ENCODE data around the gene GRPEL2. TPM values are rescaled to one million over a fixed set of nuclear protein-coding genes. Genes with fewer than 3 reads are reported as not detected.
"Not testable (repeated sequence)": the region's sequence is repeated elsewhere in the genome, so short reads cannot be mapped to it uniquely, and the experiment has no call there.

The GRPEL2 gene
- total RNA-seq, 1 experiment from 2014 or later, result 22.0 TPM

GRCh38 chr5:149392718-149393117 lies 47.4 kb downstream of the GRPEL2 start:
- Histone ChIP-seq H3K4me3 (ENCODE audit: low read length) (no peak overlapping the region), H3K4me1 (ENCODE audit: low read length) (no peaks in the 10 kb centered on the region), H3K36me3 (ENCODE audit: insufficient read depth, low read length) (no peaks in the 10 kb centered on the region), H3K9me2 (replicated peaks; ENCODE audit: insufficient read depth, low read length) (no peaks in the 10 kb centered on the region), H3K4me2 (ENCODE audit: low read depth, low read length, poor library complexity, severe bottlenecking) (no peak overlapping the region), H3K27me3 (ENCODE audit: low read length) (no peaks in the 10 kb centered on the region), H3K9ac (ENCODE audit: low read length) (no peak overlapping the region), H4K20me1 (ENCODE audit: insufficient read depth, low read depth, low read length) (no peaks in the 10 kb centered on the region), H2AFZ (ENCODE audit: low read length) (no peak overlapping the region), H3K79me2 (ENCODE audit: low read length) (no peaks in the 10 kb centered on the region), H3K9me3 (ENCODE audit: low read length) (no peaks in the 10 kb centered on the region), H3K27ac (ENCODE audit: low read length) (no peak overlapping the region)
- no peak for DNase-seq

- H3K9ac ChIP-seq (ENCODE audit: low read length); H3K9me2 ChIP-seq (replicated peaks; ENCODE audit: insufficient read depth, low read length); DNase-seq; H4K20me1 ChIP-seq (ENCODE audit: insufficient read depth, low read depth, low read length); H3K9me3 ChIP-seq (ENCODE audit: low read length); H3K4me1 ChIP-seq (ENCODE audit: low read length); H3K27ac ChIP-seq (ENCODE audit: low read length); H3K36me3 ChIP-seq (ENCODE audit: insufficient read depth, low read length); H3K79me2 ChIP-seq (ENCODE audit: low read length); H3K4me2 ChIP-seq (ENCODE audit: low read depth, low read length, poor library complexity, severe bottlenecking); H3K4me3 ChIP-seq (ENCODE audit: low read length); H3K27me3 ChIP-seq (ENCODE audit: low read length); H2AFZ ChIP-seq (ENCODE audit: low read length): not testable (repeated sequence)
Observed at GRCh38 chr5:149394996-149395395, 49.7 kb downstream of the GRPEL2 start.

- Histone ChIP-seq H3K27me3 (ENCODE audit: low read length) (no peaks in the 10 kb centered on the region; the same call in 1 of the 2 replicates), H3K4me1 (ENCODE audit: low read length) (peaks cover 9% of the 10 kb centered on the region), H4K20me1 (ENCODE audit: insufficient read depth, low read depth, low read length) (no peaks in the 10 kb centered on the region), H3K36me3 (ENCODE audit: insufficient read depth, low read length) (no peaks in the 10 kb centered on the region), H3K79me2 (ENCODE audit: low read length) (no peaks in the 10 kb centered on the region), H3K9ac (ENCODE audit: low read length) (no peak overlapping the region), H3K9me3 (ENCODE audit: low read length) (no peaks in the 10 kb centered on the region), H3K9me2 (replicated peaks; ENCODE audit: insufficient read depth, low read length) (no peaks in the 10 kb centered on the region), H3K27ac (ENCODE audit: low read length) (no peak overlapping the region), H3K4me3 (ENCODE audit: low read length) (no peak overlapping the region), H2AFZ (ENCODE audit: low read length) (no peak overlapping the region), H3K4me2 (ENCODE audit: low read depth, low read length, poor library complexity, severe bottlenecking) (no peak overlapping the region)
- no peak for DNase-seq
Observed at GRCh38 chr5:149397530-149397929, 52.2 kb downstream of the GRPEL2 start.

GRCh38 chr5:149398747-149399266 lies 53.5 kb downstream of the GRPEL2 start:
- not testable (repeated sequence) for DNase-seq; H2AFZ ChIP-seq (ENCODE audit: low read length); H3K27ac ChIP-seq (ENCODE audit: low read length); H3K9me3 ChIP-seq (ENCODE audit: low read length); H3K4me3 ChIP-seq (ENCODE audit: low read length); H4K20me1 ChIP-seq (ENCODE audit: insufficient read depth, low read depth, low read length); H3K27me3 ChIP-seq (ENCODE audit: low read length); H3K9me2 ChIP-seq (replicated peaks; ENCODE audit: insufficient read depth, low read length); H3K4me1 ChIP-seq (ENCODE audit: low read length); H3K4me2 ChIP-seq (ENCODE audit: low read depth, low read length, poor library complexity, severe bottlenecking); H3K36me3 ChIP-seq (ENCODE audit: insufficient read depth, low read length); H3K79me2 ChIP-seq (ENCODE audit: low read length); H3K9ac ChIP-seq (ENCODE audit: low read length)

GRCh38 chr5:149399775-149400174 lies 54.5 kb downstream of the GRPEL2 start:
- no peaks in the 10 kb centered on the region for H3K79me2 ChIP-seq (ENCODE audit: low read length)
- H4K20me1 ChIP-seq (ENCODE audit: insufficient read depth, low read depth, low read length), result no peaks in the 10 kb centered on the region
- H3K4me1 ChIP-seq (ENCODE audit: low read length), result peaks cover 9% of the 10 kb centered on the region
- H3K27ac ChIP-seq (ENCODE audit: low read length), result no peak overlapping the region
- no peak overlapping the region for H2AFZ ChIP-seq (ENCODE audit: low read length)
- DNase-seq, result peak; percentile 52
- H3K4me3 ChIP-seq (ENCODE audit: low read length), result no peak overlapping the region
- H3K27me3 ChIP-seq (ENCODE audit: low read length), result no peaks in the 10 kb centered on the region; the same call in 1 of the 2 replicates
- H3K9me3 ChIP-seq (ENCODE audit: low read length), result no peaks in the 10 kb centered on the region
- H3K9ac ChIP-seq (ENCODE audit: low read length), result no peak overlapping the region
- no peaks in the 10 kb centered on the region for H3K36me3 ChIP-seq (ENCODE audit: insufficient read depth, low read length)
- H3K9me2 ChIP-seq (replicated peaks; ENCODE audit: insufficient read depth, low read length), result no peaks in the 10 kb centered on the region
- no peak overlapping the region for H3K4me2 ChIP-seq (ENCODE audit: low read depth, low read length, poor library complexity, severe bottlenecking)

- Histone ChIP-seq H3K27me3 (ENCODE audit: low read length) (no peaks in the 10 kb centered on the region; the same call in 1 of the 2 replicates), H3K9me2 (replicated peaks; ENCODE audit: insufficient read depth, low read length) (no peaks in the 10 kb centered on the region), H3K9ac (ENCODE audit: low read length) (no peak overlapping the region), H3K4me1 (ENCODE audit: low read length) (peaks cover 9% of the 10 kb centered on the region), H3K9me3 (ENCODE audit: low read length) (no peaks in the 10 kb centered on the region), H3K27ac (ENCODE audit: low read length) (no peak overlapping the region), H3K4me3 (ENCODE audit: low read length) (no peak overlapping the region), H3K79me2 (ENCODE audit: low read length) (no peaks in the 10 kb centered on the region), H2AFZ (ENCODE audit: low read length) (no peak overlapping the region), H4K20me1 (ENCODE audit: insufficient read depth, low read depth, low read length) (no peaks in the 10 kb centered on the region), H3K36me3 (ENCODE audit: insufficient read depth, low read length) (no peaks in the 10 kb centered on the region), H3K4me2 (ENCODE audit: low read depth, low read length, poor library complexity, severe bottlenecking) (no peak overlapping the region)
- DNase-seq, result no peak
Observed at GRCh38 chr5:149400304-149400703, 55.0 kb downstream of the GRPEL2 start.

GRCh38 chr5:149401051-149401450 lies 55.8 kb downstream of the GRPEL2 start:
- no peaks in the 10 kb centered on the region for H3K9me3 ChIP-seq (ENCODE audit: low read length)
- H3K9ac ChIP-seq (ENCODE audit: low read length), result no peak overlapping the region
- no peaks in the 10 kb centered on the region for H3K9me2 ChIP-seq (replicated peaks; ENCODE audit: insufficient read depth, low read length)
- peak; percentile 46 for DNase-seq
- no peak overlapping the region for H2AFZ ChIP-seq (ENCODE audit: low read length)
- no peak overlapping the region for H3K4me2 ChIP-seq (ENCODE audit: low read depth, low read length, poor library complexity, severe bottlenecking)
- H3K36me3 ChIP-seq (ENCODE audit: insufficient read depth, low read length), result no peaks in the 10 kb centered on the region
- H3K79me2 ChIP-seq (ENCODE audit: low read length), result no peaks in the 10 kb centered on the region
- no peaks in the 10 kb centered on the region; the same call in 1 of the 2 replicates for H3K27me3 ChIP-seq (ENCODE audit: low read length)
- H3K4me1 ChIP-seq (ENCODE audit: low read length), result peaks cover 9% of the 10 kb centered on the region
- no peak overlapping the region for H3K27ac ChIP-seq (ENCODE audit: low read length)
- no peak overlapping the region for H3K4me3 ChIP-seq (ENCODE audit: low read length)
- no peaks in the 10 kb centered on the region for H4K20me1 ChIP-seq (ENCODE audit: insufficient read depth, low read depth, low read length)

- Histone ChIP-seq H3K27ac (ENCODE audit: low read length) (no peak overlapping the region), H3K4me2 (ENCODE audit: low read depth, low read length, poor library complexity, severe bottlenecking) (no peak overlapping the region), H3K9ac (ENCODE audit: low read length) (no peak overlapping the region), H2AFZ (ENCODE audit: low read length) (no peak overlapping the region), H3K27me3 (ENCODE audit: low read length) (no peaks in the 10 kb centered on the region; the same call in 1 of the 2 replicates), H3K4me1 (ENCODE audit: low read length) (peaks cover 17% of the 10 kb centered on the region), H3K36me3 (ENCODE audit: insufficient read depth, low read length) (no peaks in the 10 kb centered on the region), H3K9me2 (replicated peaks; ENCODE audit: insufficient read depth, low read length) (no peaks in the 10 kb centered on the region), H4K20me1 (ENCODE audit: insufficient read depth, low read depth, low read length) (no peaks in the 10 kb centered on the region), H3K9me3 (ENCODE audit: low read length) (no peaks in the 10 kb centered on the region), H3K4me3 (ENCODE audit: low read length) (no peak overlapping the region), H3K79me2 (ENCODE audit: low read length) (no peaks in the 10 kb centered on the region)
- DNase-seq, result no peak
Observed at GRCh38 chr5:149402291-149402690, 57.0 kb downstream of the GRPEL2 start.
